Endothelial cell (in vitro differentiated cells): ENCODE results near the gene ZDHHC17. TPM values are rescaled to one million over a fixed set of nuclear protein-coding genes. Genes with fewer than 3 reads are reported as not detected.

ENCODE experiments used
- DNase-seq: peaks from one replicate; pipeline ENCODE4 v3.0.0; 2021; ENCODE audit warnings: low spot score
- H3K27ac Mint-ChIP-seq: one replicate; pipeline ENCODE4 v1.8.0; 2021; ENCODE audit warnings: mixed read lengths, inconsistent platforms; ENCODE audit not compliant: unreplicated experiment
- H3K27me3 Mint-ChIP-seq: one replicate; pipeline ENCODE4 v1.8.0; 2021; ENCODE audit warnings: mild to moderate bottlenecking, moderate library complexity, mixed read lengths, inconsistent platforms; ENCODE audit not compliant: unreplicated experiment
- H3K36me3 Mint-ChIP-seq: one replicate; pipeline ENCODE4 v1.8.0; 2021; ENCODE audit warnings: mild to moderate bottlenecking, low read depth, mixed read lengths, inconsistent platforms; ENCODE audit not compliant: unreplicated experiment
- H3K4me1 Mint-ChIP-seq: one replicate; pipeline ENCODE4 v1.8.0; 2021; ENCODE audit warnings: mild to moderate bottlenecking, mixed read lengths, inconsistent platforms; ENCODE audit not compliant: unreplicated experiment
- H3K4me3 Mint-ChIP-seq: one replicate; pipeline ENCODE4 v1.8.0; 2021; ENCODE audit warnings: mild to moderate bottlenecking, mixed read lengths, inconsistent platforms; ENCODE audit not compliant: unreplicated experiment
- H3K9me3 Mint-ChIP-seq: one replicate; pipeline ENCODE4 v1.8.0; 2021; ENCODE audit warnings: mixed read lengths, inconsistent platforms; ENCODE audit not compliant: unreplicated experiment
- CTCF ChIP-seq: fragments of 200-600 bp; sonication (generic); IDR thresholded peaks from one replicate; pipeline ENCODE4 v1.5.0; 2021; ENCODE audit warnings: antibody characterized with exemption; ENCODE audit not compliant: unreplicated experiment
- total RNA-seq: library from RNA; stranded (reverse); fragmentation: NEBNext Ultra II Directional; extraction: Animal tissue kit (Norgen Biotek cat#: 25700); gene quantifications from one replicate; pipeline ENCODE4 v1.2.1, GENCODE V29; 2021; ENCODE audit not compliant: unreplicated experiment

Gene ZDHHC17
- total RNA-seq, 1 donor from 2014 or later, result 52.0 TPM

- Mint-ChIP-seq H3K27ac (no peak overlapping the region), H3K4me3 (no peak overlapping the region), H3K36me3 (peaks cover 26% of the 10 kb centered on the region), H3K9me3 (no peaks in the 10 kb centered on the region), H3K4me1 (peaks cover 27% of the 10 kb centered on the region), H3K27me3 (peaks cover 4% of the 10 kb centered on the region)
- no peak for DNase-seq
- TF ChIP-seq CTCF, result no peak
Measured at GRCh38 chr12:76871742-76872141, 107.8 kb downstream of the ZDHHC17 start.

- no peak for DNase-seq
- no peak for TF ChIP-seq CTCF
- Mint-ChIP-seq H3K9me3 (no peaks in the 10 kb centered on the region), H3K4me1 (peaks cover 32% of the 10 kb centered on the region), H3K36me3 (peaks cover 28% of the 10 kb centered on the region), H3K27ac (no peak overlapping the region), H3K27me3 (peaks cover 4% of the 10 kb centered on the region), H3K4me3 (no peak overlapping the region)
Measured at GRCh38 chr12:76872415-76872814, 108.5 kb downstream of the ZDHHC17 start.

GRCh38 chr12:76874027-76874426, 110.1 kb downstream of the ZDHHC17 start:
- Mint-ChIP-seq H3K4me3 (no peak overlapping the region), H3K4me1 (peaks cover 39% of the 10 kb centered on the region), H3K9me3 (no peaks in the 10 kb centered on the region), H3K27ac (no peak overlapping the region), H3K36me3 (peaks cover 24% of the 10 kb centered on the region), H3K27me3 (peaks cover 4% of the 10 kb centered on the region)
- DNase-seq, result no peak
- TF ChIP-seq CTCF, result no peak

GRCh38 chr12:76874491-76875190, 110.7 kb downstream of the ZDHHC17 start:
- H3K4me3 Mint-ChIP-seq, result peak overlapping the region; percentile 1
- TF ChIP-seq CTCF, result no peak
- no peak for DNase-seq
- H3K27ac Mint-ChIP-seq, result no peak overlapping the region
- no peaks in the 10 kb centered on the region for H3K9me3 Mint-ChIP-seq
- peaks cover 23% of the 10 kb centered on the region for H3K36me3 Mint-ChIP-seq
- peaks cover 5% of the 10 kb centered on the region for H3K27me3 Mint-ChIP-seq
- peaks cover 41% of the 10 kb centered on the region for H3K4me1 Mint-ChIP-seq

- H3K27ac Mint-ChIP-seq, result no peak overlapping the region
- H3K4me3 Mint-ChIP-seq, result peak overlapping the region; percentile 96
- peaks cover 50% of the 10 kb centered on the region for H3K4me1 Mint-ChIP-seq
- no peak for TF ChIP-seq CTCF
- H3K9me3 Mint-ChIP-seq, result no peaks in the 10 kb centered on the region
- H3K36me3 Mint-ChIP-seq, result peaks cover 24% of the 10 kb centered on the region
- DNase-seq, result no peak
- H3K27me3 Mint-ChIP-seq, result peaks cover 5% of the 10 kb centered on the region
Measured at GRCh38 chr12:76876696-76877229, 112.8 kb downstream of the ZDHHC17 start.
